HG03108 (cell line): Measurements from ENCODE around the gene PRSS2.
A peak's percentile ranks its signal among the peaks of the same experiment; 100 is the strongest.
"Not testable (repeated sequence)": the region's sequence is repeated elsewhere in the genome, so short reads cannot be mapped to it uniquely, and the experiment has no call there.

ENCODE experiments used
- ATAC-seq: cut with Tn5 transposase; IDR thresholded peaks from one replicate; pipeline ENCODE4 v1.9.1; 2021; ENCODE audit warnings: moderate library complexity; ENCODE audit not compliant: unreplicated experiment

The PRSS2 gene

GRCh38 chr7:142770661-142771352 is at the start of gene PRSS2:
Gene PRSS2, plus strand, starts transcription at chr7:142770970. Its CDS starts 13 bp downstream, at chr7:142770983.
- ATAC-seq, result peak; percentile 29

- ATAC-seq, result no peak
Observed at GRCh38 chr7:142720986-142721385, 49.8 kb upstream of the PRSS2 start.

GRCh38 chr7:142722248-142722794 is 48.4 kb upstream of the PRSS2 start:
- no peak for ATAC-seq

- no peak for ATAC-seq
Observed at GRCh38 chr7:142733271-142733670, 37.5 kb upstream of the PRSS2 start.

GRCh38 chr7:142739923-142740492 is 30.8 kb upstream of the PRSS2 start:
- peak; percentile 92 for ATAC-seq

GRCh38 chr7:142740786-142741185 is 30.0 kb upstream of the PRSS2 start:
- no peak for ATAC-seq

GRCh38 chr7:142741932-142742331 is 28.8 kb upstream of the PRSS2 start:
- not testable (repeated sequence) for ATAC-seq

GRCh38 chr7:142745091-142745635 is 25.6 kb upstream of the PRSS2 start:
- ATAC-seq, result no peak

GRCh38 chr7:142745745-142746144 is 25.0 kb upstream of the PRSS2 start:
- ATAC-seq, result no peak

- no peak for ATAC-seq
Observed at GRCh38 chr7:142746264-142746663, 24.5 kb upstream of the PRSS2 start.

- not testable (repeated sequence) for ATAC-seq
Observed at GRCh38 chr7:142748410-142748809, 22.4 kb upstream of the PRSS2 start.

GRCh38 chr7:142749218-142749993 is 21.4 kb upstream of the PRSS2 start, which contains the start of gene PRSS1:
Gene PRSS1, plus strand, starts transcription at chr7:142749472. Its CDS starts 13 bp downstream, at chr7:142749485.
- no peak for ATAC-seq

GRCh38 chr7:142750321-142750938 is 20.3 kb upstream of the PRSS2 start:
- no peak for ATAC-seq

GRCh38 chr7:142751526-142752175 is 19.1 kb upstream of the PRSS2 start:
- ATAC-seq, result not testable (repeated sequence)

- no peak for ATAC-seq
Observed at GRCh38 chr7:142752376-142753225, 18.2 kb upstream of the PRSS2 start.

- ATAC-seq, result no peak
Observed at GRCh38 chr7:142753366-142753765, 17.4 kb upstream of the PRSS2 start.

GRCh38 chr7:142753925-142754491 is 16.8 kb upstream of the PRSS2 start:
- ATAC-seq, result not testable (repeated sequence)

- no peak for ATAC-seq
Observed at GRCh38 chr7:142754681-142755575, 15.8 kb upstream of the PRSS2 start.
